Activated CD8-positive, alpha-beta T cell treated with anti-CD3 and anti-CD28 coated beads, Interleukin-2, amount 10 ng/mL, durations not matched to agents 7 days and 5 days (primary cell): ENCODE data around the gene PODXL2. TPM values are rescaled to one million over a fixed set of nuclear protein-coding genes. Genes with fewer than 3 reads are reported as not detected.

Experiments used
- ATAC-seq: fragments of 150-1000 bp; cut with Tn5 transposase; one replicate; pipeline ENCODE4 v1.10.0; 2021; ENCODE audit warnings: moderate library complexity
- CTCF ChIA-PET: fragments of 350-600 bp; sonication (Branson Sonifier 250); formaldehyde crosslinking; loops from one replicate; lab custom pipeline; 2021; ENCODE audit warnings: antibody characterized with exemption; lab: Charles Lee
- POLR2A ChIA-PET: fragments of 350-600 bp; sonication (Branson Sonifier 250); formaldehyde crosslinking; loops from one replicate; lab custom pipeline; 2021; ENCODE audit warnings: antibody characterized with exemption; lab: Charles Lee
- DNase-seq: peaks from one replicate; pipeline ENCODE4 v3.0.0-alpha.2; 2020
- H3K27ac Mint-ChIP-seq: one replicate; pipeline ENCODE4 v1.8.0; 2021; ENCODE audit warnings: mild to moderate bottlenecking, mixed read lengths
- H3K27me3 Mint-ChIP-seq: one replicate; pipeline ENCODE4 v1.8.0; 2021; ENCODE audit warnings: low read depth, mixed read lengths
- H3K36me3 Mint-ChIP-seq: one replicate; pipeline ENCODE4 v1.8.0; 2021; ENCODE audit warnings: low read depth, mixed read lengths
- H3K4me1 Mint-ChIP-seq: one replicate; pipeline ENCODE4 v1.8.0; 2021; ENCODE audit warnings: low read depth, mixed read lengths
- H3K4me3 Mint-ChIP-seq: one replicate; pipeline ENCODE4 v1.8.0; 2021; ENCODE audit warnings: mild to moderate bottlenecking, mixed read lengths
- H3K9me3 Mint-ChIP-seq: one replicate; pipeline ENCODE4 v1.8.0; 2022; ENCODE audit warnings: mixed read lengths; ENCODE audit not compliant: insufficient read depth
- total RNA-seq, 2 experiments: library from RNA; stranded (reverse); gene quantifications; one replicate each; pipeline ENCODE4 v1.2.3, GENCODE V29; 2021

Gene PODXL2
- total RNA-seq, 2 experiments from 2014 or later: 1.3 to 1.7 TPM

DNA sequence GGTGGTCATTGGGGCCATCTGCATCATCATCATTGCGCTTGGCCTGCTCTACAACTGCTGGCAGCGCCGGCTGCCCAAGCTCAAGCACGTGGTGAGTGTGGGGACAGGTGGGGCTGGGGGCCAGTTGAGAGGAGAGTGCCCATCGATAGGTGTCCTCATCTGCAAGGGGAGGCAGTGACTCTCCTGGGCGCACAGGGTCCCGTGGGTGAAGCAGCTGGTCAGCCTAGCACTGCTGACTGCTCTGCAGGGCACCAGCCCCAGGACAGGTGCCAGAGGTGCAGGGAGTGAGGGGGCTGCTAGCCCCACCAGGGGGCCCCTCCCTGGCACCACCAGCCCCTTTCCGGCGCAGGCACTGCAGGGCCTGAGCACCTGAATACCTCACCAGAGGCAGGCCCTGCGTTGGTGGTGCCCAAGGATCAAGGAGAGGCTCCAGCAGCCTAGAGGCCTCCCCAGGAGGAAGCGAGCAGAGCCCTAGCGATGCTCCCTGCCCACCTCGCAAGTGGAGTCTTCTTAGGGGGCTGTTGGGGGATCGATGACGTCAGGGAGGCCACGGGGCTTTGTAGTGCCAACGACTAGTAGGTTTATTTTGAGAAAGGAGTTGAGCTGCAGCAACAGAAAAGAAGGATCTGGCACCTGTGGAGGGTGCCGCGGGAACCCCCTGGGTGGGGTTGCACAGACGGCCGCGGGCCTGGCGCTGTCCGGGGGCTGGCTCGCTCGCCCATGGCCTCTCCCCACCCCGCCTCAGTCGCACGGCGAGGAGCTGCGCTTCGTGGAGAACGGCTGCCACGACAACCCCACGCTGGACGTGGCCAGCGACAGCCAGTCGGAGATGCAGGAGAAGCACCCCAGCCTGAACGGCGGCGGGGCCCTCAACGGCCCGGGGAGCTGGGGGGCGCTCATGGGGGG, 42.8 kb downstream of the PODXL2 start:
- Mint-ChIP-seq H3K4me1 (peaks cover 29% of the 10 kb centered on the region), H3K27ac (peak overlapping the region; percentile 99), H3K4me3 (peak overlapping the region; percentile 91), H3K36me3 (no peaks in the 10 kb centered on the region), H3K27me3 (peaks cover 3% of the 10 kb centered on the region), H3K9me3 (no peaks in the 10 kb centered on the region)
- CTCF ChIA-PET: interaction anchor here (0.7 to 1.5 kb wide), 5 partner anchors 19 to 97 kb away, joined by 3 to 5 read pairs (median 4); partner anchors contain the start of gene MCM2
- DNase-seq (peak; percentile 67), ATAC-seq (peak; percentile 14)
- POLR2A ChIA-PET: interaction anchor here (0.6 to 1.8 kb wide), 12 partner anchors 9 to 1196 kb away, joined by 3 to 8 read pairs (median 4); partner anchors contain the start of genes MCM2, TPRA1 and ZXDC

DNA sequence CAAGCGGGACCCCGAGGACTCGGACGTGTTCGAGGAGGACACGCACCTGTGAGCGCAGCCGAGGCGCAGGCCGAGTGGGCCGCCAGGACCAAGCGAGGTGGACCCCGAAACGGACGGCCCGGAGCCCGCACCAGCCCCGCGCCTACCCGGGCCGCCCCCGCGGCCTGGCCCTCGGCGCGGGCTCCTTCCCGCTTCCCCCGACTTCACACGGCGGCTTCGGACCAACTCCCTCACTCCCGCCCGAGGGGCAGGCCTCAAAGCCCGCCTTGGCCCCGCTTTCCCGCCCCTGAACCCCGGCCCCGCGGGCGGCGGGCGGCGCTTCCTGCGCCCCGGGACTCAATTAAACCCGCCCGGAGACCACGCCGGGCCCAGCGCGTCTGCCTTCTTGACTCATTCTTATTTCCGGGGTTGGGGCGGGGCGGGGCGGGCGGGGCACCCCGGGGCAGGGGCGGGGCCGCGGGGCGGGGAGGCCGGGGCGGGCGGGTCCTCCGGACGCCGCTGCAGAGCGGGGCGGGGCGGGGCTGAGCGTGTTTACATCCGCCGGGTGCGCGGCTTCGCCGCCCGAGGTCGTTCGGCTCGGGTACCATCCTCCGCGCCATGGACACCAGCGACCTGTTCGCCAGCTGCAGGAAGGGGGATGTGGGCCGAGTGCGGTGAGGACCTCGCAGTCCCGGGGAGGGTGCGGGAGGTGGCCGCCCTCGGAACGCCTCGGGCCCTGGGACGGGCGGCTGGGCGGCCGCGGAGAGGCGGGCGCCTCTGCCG, 43.6 kb downstream of the PODXL2 start, which contains the start of gene ABTB1:
Gene ABTB1, plus strand, starts transcription at position 524 of the 762 bp plus-strand sequence. Its CDS starts 74 bp downstream, at position 598.
- peaks cover 3% of the 10 kb centered on the region for H3K27me3 Mint-ChIP-seq
- peak within 1 kb of the TSS; percentile 99 for H3K27ac Mint-ChIP-seq
- ATAC-seq (peak; percentile 88), DNase-seq (peak; percentile 90)
- ChIA-PET CTCF (interaction anchor here (0.7 to 1.5 kb wide), 5 partner anchors 18 to 97 kb away, joined by 3 to 5 read pairs (median 4); no protein-coding TSS in a partner anchor), POLR2A (interaction anchor here (0.7 to 1.8 kb wide), 9 partner anchors 10 to 97 kb away, joined by 3 to 8 read pairs (median 5); partner anchors contain the start of genes MCM2 and TPRA1)
- no peaks in the 10 kb centered on the region for H3K9me3 Mint-ChIP-seq
- peaks cover 29% of the 10 kb centered on the region for H3K4me1 Mint-ChIP-seq
- no peaks in the 10 kb centered on the region for H3K36me3 Mint-ChIP-seq
- H3K4me3 Mint-ChIP-seq: peak within 1 kb of the TSS; percentile 91

DNA sequence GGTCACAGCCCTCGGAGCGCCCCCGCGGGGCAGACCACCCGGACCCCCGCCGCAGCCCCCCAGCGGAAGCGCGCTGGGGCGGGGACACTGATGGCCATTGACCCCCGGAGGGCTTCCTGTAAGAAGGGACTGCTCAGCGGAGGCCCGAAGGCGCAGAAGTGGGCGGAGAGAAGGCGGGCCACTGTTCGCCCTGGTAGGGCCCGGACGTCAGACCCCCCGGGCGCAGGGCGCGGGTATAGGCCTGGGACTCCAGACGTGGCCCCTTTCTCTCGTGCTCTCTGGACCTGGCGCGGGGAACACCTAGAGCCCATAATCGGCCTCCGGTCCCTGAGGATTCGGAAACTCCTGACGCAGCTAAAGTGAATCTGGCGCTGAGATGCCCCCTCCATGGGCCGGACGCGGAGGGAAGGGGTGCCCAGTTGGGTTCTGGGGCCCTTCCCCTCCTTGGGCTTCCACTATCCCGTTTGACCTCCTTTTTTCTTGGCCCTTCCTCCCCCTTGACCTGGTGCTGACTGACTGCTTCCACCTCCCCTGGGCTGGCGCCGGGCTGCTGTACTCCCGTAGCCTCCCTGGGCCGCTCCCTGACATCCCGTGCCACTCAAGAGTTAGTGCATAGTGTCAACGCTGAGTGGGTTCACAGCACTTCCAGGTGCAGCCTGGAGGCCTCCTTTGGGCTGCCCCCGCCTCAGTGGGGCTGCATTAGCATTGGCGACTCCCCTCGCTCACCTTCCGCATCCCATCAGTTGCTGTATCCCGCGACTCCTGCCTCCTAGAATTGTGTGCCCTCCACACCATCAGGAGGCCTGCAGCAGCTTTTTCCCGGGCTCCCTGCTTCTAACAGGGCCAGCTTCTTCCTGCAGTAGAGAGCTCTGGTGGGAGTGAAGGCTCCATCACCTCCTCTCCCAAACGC, 44.5 kb downstream of the PODXL2 start:
- ATAC-seq: peak; percentile 65
- ChIA-PET CTCF (interaction anchor here (0.6 to 1.4 kb wide), 2 partner anchors 17 to 1061 kb away, joined by 3 read pairs; no protein-coding TSS in a partner anchor), POLR2A (interaction anchor here (1.8 kb wide), 1 partner anchor 9 kb away, joined by 7 read pairs; no protein-coding TSS in a partner anchor)
- peak overlapping the region; percentile 85 for H3K27ac Mint-ChIP-seq
- H3K4me1 Mint-ChIP-seq: peaks cover 29% of the 10 kb centered on the region
- peaks cover 3% of the 10 kb centered on the region for H3K27me3 Mint-ChIP-seq
- peak; percentile 70 for DNase-seq
- no peaks in the 10 kb centered on the region for H3K9me3 Mint-ChIP-seq
- H3K36me3 Mint-ChIP-seq: no peaks in the 10 kb centered on the region
- H3K4me3 Mint-ChIP-seq: peak overlapping the region; percentile 83

DNA sequence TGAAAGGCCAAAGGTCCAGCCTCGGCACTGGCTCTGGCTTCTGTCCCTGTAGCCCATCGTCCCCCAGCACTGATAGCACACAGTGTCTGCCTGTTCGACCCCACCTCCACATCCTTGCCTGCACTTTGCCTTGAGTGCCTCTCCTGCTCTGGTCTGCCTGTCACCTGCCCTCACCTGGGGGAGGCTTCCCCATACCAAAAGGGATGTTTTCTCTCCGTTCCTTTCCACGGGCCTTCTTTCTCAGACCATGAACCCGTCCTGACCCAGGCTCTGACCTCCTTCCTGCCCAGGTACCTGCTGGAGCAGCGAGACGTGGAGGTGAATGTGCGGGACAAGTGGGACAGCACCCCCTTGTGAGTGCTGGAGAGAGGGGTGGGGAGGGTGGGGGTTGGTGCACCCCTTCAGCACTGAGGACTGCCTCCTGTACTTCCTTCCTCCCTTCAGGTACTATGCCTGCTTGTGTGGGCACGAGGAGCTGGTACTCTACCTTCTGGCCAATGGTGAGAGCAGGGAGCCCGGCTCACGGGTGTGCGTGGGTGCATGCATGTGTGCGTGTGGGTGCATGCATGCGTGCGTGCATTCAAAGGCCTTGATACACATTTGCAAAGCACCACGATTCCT, 45.2 kb downstream of the PODXL2 start:
- ATAC-seq: no peak
- peaks cover 29% of the 10 kb centered on the region for H3K4me1 Mint-ChIP-seq
- H3K27me3 Mint-ChIP-seq: no peaks in the 10 kb centered on the region
- H3K4me3 Mint-ChIP-seq: peak overlapping the region; percentile 83
- H3K27ac Mint-ChIP-seq: peak overlapping the region; percentile 85
- POLR2A ChIA-PET: no interaction called here
- CTCF ChIA-PET: interaction anchor here (1.4 kb wide), 1 partner anchor 17 kb away, joined by 3 read pairs; no protein-coding TSS in a partner anchor
- DNase-seq: no peak
- no peaks in the 10 kb centered on the region for H3K9me3 Mint-ChIP-seq
- no peaks in the 10 kb centered on the region for H3K36me3 Mint-ChIP-seq

DNA sequence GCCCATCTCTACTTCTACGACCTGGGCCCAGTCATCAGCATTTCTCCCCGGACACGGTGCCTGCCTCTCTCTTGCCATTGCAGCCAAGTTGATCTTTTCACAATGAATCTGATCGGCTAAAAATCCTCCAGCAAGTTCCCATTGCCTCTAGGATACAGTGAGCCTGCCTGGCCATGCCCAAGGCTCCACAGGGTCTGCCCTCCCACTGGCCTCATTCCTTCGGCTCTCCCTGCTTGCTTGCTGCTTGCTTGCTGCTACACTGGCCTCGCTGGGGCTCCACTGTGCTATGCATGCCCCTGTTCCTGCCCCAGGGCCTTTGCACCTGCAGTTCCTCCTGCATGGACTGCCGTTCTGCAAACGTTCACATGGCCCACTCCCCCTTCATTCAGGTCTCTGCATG, 45.8 kb downstream of the PODXL2 start:
- H3K9me3 Mint-ChIP-seq: no peaks in the 10 kb centered on the region
- peak overlapping the region; percentile 34 for H3K4me3 Mint-ChIP-seq

DNA sequence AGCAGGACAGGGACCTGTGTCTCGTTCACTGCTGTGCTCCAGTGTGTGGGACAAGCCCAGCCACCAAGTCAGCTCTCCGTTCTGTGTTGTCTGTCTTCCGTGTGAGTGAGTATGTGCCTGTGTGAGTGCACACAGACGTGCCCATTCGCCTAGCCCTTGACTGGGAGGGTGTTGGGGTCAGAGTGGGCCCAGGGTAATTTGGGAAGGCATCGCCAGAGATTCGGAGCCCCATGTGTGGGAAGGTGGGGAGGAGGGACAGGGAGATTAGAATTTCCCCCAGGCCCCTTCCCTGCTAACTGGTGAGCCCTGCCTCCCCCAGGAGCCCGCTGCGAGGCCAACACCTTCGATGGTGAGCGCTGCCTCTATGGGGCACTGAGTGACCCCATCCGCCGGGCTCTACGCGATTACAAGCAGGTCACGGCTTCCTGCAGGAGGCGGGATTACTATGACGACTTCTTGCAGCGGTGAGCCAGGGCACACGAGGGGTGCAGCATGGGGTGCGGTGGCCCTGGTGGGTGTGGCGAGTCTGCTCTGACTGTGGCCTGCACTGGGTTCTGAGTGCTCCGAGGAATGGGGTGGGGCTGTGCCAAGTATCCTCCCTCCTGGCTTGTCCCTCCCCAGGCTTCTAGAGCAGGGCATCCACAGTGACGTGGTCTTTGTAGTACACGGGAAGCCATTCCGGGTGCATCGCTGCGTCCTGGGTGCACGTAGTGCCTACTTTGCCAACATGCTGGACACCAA, 46.8 kb downstream of the PODXL2 start:
- POLR2A ChIA-PET: no interaction called here

More for the DNA sequence above, 45.8 kb downstream of the PODXL2 start:
- ChIA-PET POLR2A (no interaction called here), CTCF (no interaction called here)
- peak overlapping the region; percentile 6 for H3K27ac Mint-ChIP-seq
- DNase-seq: no peak
- no peaks in the 10 kb centered on the region for H3K27me3 Mint-ChIP-seq
- H3K36me3 Mint-ChIP-seq: no peaks in the 10 kb centered on the region
- peaks cover 29% of the 10 kb centered on the region for H3K4me1 Mint-ChIP-seq
- ATAC-seq: no peak

DNA sequence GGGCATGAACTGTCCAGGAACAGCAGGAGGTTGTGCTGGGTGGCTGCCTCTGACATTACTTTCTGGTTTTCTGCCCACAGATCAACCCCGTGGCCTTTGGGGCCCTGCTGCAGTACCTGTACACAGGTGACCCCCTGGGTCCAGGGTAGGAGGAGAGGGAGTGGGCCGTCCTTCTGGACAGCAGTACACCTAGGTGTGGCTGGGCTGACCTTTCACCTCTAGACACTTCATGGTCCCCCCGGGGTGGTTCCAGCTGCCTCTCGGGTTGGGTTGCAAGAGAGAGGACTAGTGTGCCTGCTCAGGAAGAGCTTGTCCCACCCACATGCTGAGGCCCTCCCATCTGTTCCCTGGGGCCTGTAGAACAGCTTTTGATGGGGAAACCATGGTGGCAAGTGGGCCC, 47.5 kb downstream of the PODXL2 start:
- Mint-ChIP-seq H3K36me3 (no peaks in the 10 kb centered on the region), H3K9me3 (no peaks in the 10 kb centered on the region), H3K27me3 (no peaks in the 10 kb centered on the region), H3K4me3 (no peak overlapping the region), H3K27ac (no peak overlapping the region), H3K4me1 (peaks cover 24% of the 10 kb centered on the region)
- CTCF ChIA-PET: interaction anchor here (0.5 to 1.7 kb wide), 2 partner anchors 101 to 1202 kb away, joined by 3 to 4 read pairs; no protein-coding TSS in a partner anchor
- ATAC-seq (no peak), DNase-seq (no peak)
- POLR2A ChIA-PET: no interaction called here

More for the DNA sequence above, 46.8 kb downstream of the PODXL2 start:
- peaks cover 29% of the 10 kb centered on the region for H3K4me1 Mint-ChIP-seq
- ATAC-seq (no peak), DNase-seq (no peak)
- no peaks in the 10 kb centered on the region for H3K36me3 Mint-ChIP-seq
- no peaks in the 10 kb centered on the region for H3K9me3 Mint-ChIP-seq
- no peak overlapping the region for H3K27ac Mint-ChIP-seq
- no peaks in the 10 kb centered on the region for H3K27me3 Mint-ChIP-seq
- no peak overlapping the region for H3K4me3 Mint-ChIP-seq
- CTCF ChIA-PET: interaction anchor here (0.5 to 1.7 kb wide), 2 partner anchors 101 to 1202 kb away, joined by 3 to 4 read pairs; no protein-coding TSS in a partner anchor

DNA sequence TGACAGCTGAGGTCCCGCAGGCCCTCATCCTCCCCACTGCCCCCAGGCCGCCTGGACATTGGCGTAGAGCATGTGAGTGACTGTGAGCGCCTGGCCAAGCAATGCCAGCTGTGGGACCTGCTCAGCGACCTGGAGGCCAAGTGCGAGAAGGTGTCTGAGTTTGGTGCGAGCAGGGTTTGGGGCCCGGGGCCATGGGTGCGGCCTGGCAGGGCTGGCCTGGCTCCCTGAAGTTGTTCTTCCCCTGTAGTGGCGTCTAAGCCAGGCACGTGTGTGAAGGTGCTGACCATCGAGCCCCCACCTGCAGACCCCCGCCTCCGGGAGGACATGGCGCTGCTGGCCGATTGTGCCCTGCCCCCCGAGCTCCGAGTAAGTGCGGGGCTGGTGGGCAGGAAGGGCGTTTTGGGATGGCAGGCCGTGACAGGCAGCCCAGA, 48.0 kb downstream of the PODXL2 start:
- ChIA-PET POLR2A (no interaction called here), CTCF (interaction anchor here (1.7 kb wide), 1 partner anchor 102 kb away, joined by 4 read pairs; no protein-coding TSS in a partner anchor)
- Mint-ChIP-seq H3K27ac (no peak overlapping the region), H3K27me3 (no peaks in the 10 kb centered on the region), H3K4me3 (no peak overlapping the region), H3K9me3 (no peaks in the 10 kb centered on the region), H3K4me1 (peaks cover 22% of the 10 kb centered on the region), H3K36me3 (no peaks in the 10 kb centered on the region)
- DNase-seq (no peak), ATAC-seq (no peak)

DNA sequence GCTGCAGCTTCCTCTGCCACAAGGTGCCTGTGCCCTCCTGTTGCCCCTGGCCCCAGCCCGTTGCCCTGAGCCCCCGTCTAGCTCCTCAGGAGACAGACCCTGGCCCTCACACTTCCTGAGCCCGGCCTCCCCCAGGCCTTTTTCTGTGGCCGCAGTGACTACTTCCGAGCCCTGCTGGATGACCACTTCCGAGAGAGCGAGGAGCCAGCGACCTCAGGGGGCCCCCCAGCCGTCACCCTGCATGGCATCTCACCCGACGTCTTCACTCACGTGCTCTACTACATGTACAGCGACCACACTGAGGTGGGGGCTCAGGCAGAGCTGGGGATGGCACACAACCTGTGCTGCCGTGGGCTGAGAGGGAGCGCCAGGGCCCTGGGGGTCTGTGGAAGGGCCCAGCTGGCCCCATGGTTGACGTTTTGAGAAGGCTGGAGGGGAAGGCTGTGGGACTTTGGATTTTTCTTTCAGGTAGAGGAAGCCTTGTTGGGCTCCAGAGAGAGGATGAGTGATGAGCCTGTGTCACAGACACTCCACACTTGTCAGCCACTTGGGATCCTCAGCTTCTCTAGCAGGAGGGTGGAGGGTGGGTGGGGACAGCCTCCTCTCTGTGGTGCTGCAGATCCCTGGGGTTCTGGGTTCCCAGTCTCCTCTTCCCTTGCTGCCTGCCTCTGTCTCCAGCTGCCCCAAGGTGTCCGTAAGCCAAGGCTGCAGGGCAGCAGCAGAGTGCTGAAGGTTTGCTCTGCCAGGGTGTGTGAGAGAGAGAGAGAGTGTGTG, 48.7 kb downstream of the PODXL2 start:
- Mint-ChIP-seq H3K36me3 (no peaks in the 10 kb centered on the region), H3K27ac (no peak overlapping the region), H3K27me3 (no peaks in the 10 kb centered on the region), H3K4me1 (peaks cover 22% of the 10 kb centered on the region), H3K4me3 (no peak overlapping the region), H3K9me3 (no peaks in the 10 kb centered on the region)
- ATAC-seq (no peak), DNase-seq (no peak)
- ChIA-PET CTCF (interaction anchor here (1.1 to 1.7 kb wide), 2 partner anchors 103 kb away, joined by 4 read pairs; no protein-coding TSS in a partner anchor), POLR2A (interaction anchor here (1.5 kb wide), 1 partner anchor 79 kb away, joined by 4 read pairs; the partner anchor contains the start of gene MCM2)
